Fibroblast of skin of right biceps (primary cell): ENCODE measurements around the gene PRKAA2.

Experiments used
- DNase-seq: peaks from one replicate; pipeline ENCODE4 v3.0.0-alpha.2; 2013

The PRKAA2 gene

DNA sequence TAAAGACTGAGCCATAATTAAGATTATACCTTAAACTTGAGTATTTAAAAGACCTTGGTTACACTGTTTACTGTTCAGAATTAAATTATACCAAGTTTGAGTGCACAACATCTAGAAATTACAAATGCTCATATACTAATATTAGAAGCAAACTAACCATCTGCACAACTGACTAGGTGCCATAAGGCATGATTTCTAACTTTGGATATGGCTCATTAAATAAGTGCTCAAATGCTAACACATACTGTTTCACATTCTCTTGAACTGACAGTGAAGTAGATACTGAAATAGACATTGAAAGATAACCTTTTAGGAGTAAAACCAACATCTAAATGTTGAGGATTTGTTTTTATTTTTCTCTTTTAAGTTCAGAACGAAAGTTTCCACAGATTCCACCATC is 74.1 kb downstream of the PRKAA2 start:
- DNase-seq = no peak

DNA sequence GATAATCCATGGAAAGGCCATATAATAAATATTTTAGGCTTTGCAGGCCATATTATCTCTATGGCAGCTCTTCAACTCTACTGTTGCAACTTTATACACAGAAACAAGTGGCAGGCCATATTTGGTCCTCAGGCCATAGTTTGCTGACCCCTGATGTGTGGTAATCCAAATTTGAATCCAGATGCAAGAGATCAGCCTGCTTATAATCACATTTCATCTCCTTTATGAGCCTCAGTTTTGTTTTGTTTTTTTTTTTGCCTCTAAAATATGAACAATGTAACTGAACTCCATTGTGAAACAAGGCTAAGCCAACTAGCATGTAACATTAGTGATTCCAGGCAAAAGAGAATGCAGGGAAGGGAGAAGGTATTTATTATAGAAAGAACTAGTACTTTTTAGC is 81.6 kb downstream of the PRKAA2 start:
- DNase-seq = no peak

DNA sequence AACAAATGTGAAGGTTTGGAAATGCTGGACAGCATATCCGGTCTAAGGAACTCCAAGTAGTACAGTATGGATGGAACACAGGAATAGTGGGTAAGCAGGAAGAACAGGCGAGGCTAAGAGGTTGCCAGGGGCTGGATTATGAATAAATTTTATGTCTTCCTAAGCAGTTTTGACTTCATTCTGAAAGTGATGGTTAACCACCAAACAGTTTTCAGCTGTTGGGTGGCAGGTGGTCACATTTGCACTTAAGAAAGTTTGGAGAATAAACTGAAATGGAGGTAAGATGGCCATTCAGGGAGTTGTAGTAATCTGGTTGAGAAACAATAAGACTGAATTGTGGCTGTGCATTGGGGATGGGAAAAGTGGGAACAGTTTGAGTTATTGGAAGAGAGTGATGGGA is 83.8 kb downstream of the PRKAA2 start:
- no peak for DNase-seq

DNA sequence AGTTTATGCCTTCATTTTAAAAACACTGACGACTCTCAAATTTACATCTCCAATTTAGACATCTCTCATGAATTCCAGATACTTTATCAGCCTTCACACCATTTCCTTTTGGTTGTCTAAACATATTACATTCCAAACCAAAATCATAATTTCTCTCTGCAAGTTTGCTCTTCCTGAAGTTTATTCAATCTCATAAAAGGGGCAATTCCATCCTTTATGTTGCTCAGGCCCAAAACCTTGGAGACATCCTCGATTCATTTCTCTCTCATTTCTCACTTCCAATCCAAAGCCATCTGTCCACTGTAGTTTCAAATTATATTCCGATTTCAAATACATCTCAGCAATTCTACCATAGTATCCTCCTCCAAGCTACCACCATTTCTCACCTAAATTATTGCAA is 100.1 kb downstream of the PRKAA2 start:
- no peak for DNase-seq

DNA sequence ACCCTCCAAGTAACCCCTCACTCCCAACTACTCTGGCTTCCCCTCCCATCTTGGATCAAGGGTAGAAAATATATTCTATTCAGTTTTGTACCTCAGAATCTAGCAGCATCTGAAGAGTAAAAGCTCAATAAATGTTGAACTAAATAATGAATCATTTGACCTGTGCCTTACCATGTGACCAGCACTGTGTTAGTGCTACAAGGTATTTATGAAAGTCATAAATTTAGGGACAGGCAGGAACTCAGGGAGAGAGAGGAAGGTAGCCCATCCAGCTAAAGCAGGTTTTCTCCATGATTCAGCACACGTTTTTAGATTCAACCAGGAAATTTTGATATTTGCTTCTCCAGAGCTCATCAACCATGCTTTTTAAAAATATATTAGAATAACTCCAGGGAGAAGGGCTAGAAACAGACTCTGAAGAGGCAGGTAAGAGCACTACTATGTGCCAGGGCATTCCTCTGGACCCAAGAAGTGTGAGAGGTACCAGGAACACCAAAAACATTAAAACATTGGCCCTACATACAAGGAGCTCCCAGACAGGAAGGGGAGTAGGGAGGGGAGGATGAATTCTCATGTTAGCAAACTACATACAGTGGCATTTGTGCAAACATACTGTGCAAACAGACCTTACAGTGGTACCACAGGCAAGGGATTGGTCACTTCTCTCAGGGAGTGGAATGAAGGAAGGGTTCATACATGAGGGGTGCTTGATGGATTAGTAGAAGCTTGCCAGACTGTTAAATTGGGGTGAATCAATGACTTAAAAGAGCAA is 109.8 kb downstream of the PRKAA2 start:
- no peak for DNase-seq

DNA sequence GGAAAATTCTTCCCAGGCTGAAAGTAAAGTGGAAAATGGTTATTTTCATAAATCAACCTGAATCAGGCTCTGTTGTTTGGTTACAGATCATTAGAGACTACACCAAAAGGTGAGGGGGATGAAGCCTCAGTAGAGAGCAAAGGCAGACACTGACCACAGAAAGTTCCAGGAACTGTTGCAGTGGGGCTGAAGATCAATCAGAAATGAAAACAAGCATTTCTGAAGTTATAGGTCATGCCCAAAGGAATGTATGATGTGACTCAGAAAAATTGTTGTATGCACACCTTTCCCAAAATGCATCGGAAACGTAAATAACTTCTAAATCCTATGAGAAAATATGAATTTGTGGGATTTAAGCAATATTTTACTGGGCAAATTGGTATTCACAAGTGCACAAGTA is 110.8 kb downstream of the PRKAA2 start:
- no peak for DNase-seq

DNA sequence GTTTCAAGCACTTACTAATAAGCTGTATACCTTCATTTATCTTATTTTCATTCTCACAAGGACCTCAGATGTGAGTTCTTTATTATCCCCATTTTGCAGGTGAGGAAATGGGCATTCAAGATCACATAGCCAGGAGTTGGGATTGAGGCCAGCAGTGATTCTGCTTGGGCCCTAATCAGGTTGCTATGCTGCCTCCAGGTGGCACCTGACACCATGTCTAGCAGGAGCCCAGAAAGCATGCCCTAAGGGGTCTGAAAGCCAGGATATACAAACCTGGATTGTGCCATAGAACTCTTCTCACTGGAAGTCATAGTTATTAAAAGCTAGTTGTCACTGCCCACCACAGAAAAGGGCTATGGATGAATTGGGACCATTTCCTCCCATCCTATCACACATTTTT is 113.0 kb downstream of the PRKAA2 start:
- DNase-seq = no peak

DNA sequence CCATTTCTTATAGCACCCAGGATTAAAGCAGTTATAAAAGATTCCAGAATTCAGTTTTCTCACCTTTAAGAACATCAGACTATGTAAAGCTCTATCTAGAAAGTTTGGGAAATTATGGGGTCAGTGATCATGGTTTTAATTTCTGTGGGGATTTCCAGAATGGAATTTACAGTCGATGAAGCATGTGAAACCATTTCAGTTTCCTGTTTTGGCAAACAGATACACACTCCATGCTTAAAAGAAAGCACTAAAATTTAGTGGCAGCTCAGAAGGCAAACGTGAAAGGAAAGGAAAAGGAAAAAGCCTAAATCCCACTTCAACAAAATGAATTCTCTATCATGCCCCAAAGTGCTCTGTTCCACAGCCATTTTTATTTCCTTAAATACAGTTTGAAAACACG is 113.7 kb downstream of the PRKAA2 start:
- DNase-seq = no peak
